ENCODE measurements around the gene PLXNA2.

PLXNA2 gene

DNA sequence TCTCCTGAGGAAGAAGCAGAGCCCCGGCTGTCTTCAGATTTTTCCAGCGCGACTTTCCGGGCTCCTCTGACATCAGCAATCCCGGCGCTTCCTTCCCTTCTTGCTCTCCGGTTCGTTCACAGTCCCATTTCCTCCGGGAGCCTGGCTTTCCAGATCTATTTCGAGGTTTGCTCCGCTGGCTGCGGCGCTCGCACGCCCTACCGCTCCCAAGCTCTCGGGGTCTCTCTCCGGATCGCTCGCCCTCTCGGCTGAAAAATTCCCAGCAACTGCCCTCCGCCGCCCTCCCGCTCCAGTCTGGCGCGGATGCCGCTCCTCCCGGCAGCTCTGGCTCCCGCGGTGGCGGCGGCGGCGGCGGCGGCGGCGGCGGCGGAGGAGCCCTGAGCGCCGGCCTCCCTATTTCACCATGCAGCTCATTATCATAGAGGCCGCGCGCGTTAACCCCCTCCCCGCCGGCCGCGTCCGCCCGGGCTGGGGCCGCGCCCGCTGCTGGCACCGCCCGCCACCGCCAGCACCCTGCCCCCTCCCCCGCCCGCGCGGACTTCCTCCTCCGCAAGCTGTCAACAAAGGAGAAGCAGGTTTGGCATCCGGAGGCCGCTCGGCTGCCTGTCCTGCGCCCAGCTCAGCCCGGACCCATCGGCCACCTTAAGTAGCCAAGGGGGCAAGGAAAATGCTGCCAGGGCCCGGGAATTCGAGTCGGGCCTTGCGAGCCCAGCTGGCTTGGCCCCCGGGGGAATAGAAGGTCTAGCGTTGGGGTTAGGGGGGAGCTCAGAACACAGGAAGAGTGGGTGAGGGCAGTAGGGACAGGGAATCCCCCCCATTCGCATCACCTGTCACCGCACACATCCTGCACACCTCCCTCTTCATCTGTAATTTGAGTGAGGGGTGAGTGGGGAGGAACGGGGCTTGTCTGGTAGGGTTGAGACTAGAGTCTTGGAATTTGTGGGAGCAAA lies at the start of gene PLXNA2:
Gene PLXNA2 (minus strand): TSS at position 418 of the 950 bp plus-strand sequence. CDS start 26,462 bp downstream, outside the sequence.
- DNase-seq: peak; percentile 46

DNA sequence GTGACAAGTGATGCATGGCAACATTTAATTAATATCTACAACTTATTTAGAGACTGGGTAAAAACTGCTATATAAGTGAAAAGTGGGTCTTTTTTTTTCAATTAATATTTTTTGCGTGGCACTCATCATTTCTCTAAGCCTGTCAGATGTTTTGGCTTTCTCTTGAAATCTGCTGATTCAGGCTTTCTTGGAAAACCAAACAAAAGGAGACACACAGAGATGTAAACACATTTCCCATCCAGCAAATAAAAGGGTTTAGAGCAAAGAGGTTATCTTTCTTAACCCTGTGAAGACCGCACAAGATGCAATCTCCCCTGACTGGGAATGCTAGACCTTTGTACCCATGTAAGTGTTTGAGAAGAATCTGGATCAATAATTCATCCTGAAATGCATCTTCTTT lies 48.7 kb upstream of the PLXNA2 start:
- DNase-seq: no peak

GRCh38 chr1:208291923-208292711 lies 47.9 kb upstream of the PLXNA2 start:
- no peak for DNase-seq

DNA sequence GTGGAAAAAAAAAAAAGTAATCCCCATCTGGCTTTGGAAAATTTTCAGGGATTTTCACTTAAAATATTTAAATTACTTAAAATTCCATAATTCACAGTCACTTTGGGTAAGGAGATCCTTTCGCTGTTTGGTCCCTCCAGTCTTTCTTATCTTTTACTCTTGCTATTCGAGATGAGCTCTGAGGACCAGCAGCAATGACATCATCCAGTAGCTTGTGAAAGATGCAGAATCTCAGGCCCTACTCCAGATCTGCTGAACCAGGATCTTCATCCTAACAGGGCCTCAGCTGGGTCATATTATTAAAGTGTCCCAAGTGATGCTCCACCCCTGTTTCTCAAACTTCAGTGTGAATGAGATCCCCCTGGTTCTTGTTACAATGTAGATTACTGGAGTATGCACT lies 46.9 kb upstream of the PLXNA2 start:
- DNase-seq: no peak

DNA sequence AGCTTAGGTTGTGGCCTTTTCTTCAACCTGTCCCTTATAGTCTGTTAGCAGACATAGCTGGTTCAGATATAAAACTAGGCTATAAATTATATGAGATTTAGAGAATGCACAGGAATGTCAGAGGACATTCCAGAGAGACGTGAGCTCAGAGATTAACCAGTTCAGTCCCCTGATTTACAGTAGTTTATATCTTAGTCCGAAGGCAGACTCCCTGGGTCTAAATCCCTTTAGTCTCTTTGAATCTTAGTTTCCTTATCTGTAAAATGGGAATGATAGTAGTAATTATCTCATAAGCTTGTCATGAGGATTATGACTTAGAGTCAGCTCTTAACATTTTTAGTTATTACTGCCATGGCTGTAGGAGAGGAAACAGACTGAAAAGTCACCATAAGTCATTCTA lies 45.5 kb upstream of the PLXNA2 start:
- DNase-seq: no peak

DNA sequence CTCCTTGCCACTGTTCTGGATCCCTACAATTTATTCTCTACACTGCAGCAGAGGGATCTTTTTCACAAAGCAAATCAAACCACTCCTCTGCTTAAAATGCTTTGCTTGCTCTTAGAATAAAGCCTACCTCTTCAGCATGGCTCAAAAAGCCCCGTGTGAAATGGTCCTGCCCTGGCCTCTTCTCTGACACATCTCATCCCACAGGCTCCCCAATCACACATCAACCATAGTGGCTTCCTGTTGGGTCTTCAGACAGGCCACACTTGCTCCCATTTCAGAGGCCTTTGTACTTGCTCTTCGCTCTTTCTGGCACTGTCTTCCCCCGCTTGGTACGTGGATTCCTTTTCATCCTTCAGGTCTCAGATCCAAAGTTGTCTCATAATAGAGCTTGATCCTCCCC lies 44.3 kb upstream of the PLXNA2 start:
- no peak for DNase-seq

DNA sequence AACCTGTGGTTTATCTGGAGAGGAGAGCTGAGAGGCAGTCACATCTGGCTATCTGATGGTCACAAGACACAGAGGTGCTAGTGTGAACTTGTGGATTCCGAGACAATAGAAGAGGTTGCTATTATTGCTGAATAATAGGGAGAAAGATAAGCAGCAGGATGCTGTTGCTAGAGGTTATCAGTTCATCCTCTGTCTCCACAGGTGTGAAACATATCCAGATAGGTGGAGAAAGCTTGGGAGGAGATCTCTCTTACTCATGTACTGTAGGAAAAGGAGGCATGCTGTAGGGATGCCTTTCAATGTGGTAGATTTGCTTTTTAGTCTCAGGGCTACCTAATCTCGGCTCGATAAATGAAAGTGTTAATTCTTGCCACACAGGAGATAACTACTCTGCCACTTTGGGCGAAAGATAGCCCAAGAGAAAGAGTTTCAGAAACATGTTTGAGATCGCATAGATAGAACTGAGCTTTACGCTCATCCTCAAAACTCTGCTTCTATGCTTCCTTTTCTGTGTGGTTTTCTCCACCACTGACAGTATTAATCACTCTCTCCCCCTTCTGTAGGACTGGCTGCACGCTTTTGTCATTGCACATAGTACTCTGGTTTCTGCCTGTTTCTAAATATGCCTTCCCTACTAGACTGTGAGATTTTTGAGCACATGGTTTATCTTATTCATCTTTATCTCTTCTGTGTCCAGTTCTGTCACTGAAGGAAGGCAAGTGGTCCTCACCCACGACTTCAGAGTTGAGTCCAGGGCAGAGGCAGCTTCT lies 36.7 kb upstream of the PLXNA2 start:
- no peak for DNase-seq

DNA sequence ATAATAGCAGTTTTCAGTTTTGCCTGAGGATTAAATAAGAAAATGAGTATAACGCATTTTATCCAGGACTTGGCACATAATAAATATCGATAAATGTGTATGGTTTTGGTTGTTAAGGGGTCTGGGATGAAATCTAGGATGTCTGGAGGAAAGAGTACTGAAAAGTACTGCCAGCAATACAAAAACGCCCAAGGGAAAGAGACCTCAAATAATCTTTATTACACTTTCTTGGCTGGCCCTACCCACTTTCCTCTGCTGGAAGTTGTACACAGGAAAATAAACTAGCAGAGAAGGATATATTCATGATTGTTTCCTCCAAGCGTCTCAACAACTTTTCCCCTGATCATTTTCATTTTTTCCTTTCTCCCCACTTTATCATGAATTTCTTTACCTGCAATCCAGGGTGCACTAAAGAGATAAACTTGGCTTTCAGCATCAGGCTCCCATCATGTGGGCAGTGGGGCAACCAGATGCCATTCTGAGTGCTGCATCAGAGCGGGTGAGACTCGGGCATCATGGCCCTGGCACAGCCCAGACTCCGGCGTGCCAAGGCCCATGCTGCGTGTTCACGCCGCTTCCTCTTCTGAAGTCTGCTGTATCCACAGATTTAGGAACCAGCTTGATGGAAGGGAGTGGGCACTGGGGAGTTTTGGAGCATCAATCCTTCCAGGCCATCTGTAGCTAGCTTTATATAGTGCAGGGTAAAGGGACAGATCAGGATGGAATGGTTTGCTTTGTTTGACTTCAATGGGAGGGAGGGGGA lies 35.8 kb upstream of the PLXNA2 start:
- no peak for DNase-seq

- no peak for DNase-seq
Observed at GRCh38 chr1:208278638-208279037, 34.5 kb upstream of the PLXNA2 start.

GRCh38 chr1:208276757-208277435 lies 32.7 kb upstream of the PLXNA2 start:
- DNase-seq: no peak

DNA sequence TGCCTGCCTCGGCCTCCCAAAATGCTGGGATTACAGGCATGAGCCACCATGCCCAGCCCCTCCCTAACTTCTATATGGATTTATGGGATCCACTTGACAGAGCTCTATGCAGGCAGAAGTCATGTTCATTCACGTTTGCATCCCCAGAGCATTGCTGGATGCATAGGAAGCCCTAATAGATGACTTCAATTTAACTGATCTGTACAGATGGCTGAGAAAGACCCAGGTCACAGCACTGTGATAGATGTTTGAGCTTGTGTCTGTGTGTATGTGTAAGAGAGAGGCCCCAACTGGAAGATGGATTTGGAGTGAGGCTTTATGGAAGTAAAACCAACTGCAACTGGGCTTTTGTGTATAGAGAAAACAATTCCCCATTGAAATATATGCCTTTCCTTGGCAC lies 30.9 kb upstream of the PLXNA2 start:
- DNase-seq: no peak

DNA sequence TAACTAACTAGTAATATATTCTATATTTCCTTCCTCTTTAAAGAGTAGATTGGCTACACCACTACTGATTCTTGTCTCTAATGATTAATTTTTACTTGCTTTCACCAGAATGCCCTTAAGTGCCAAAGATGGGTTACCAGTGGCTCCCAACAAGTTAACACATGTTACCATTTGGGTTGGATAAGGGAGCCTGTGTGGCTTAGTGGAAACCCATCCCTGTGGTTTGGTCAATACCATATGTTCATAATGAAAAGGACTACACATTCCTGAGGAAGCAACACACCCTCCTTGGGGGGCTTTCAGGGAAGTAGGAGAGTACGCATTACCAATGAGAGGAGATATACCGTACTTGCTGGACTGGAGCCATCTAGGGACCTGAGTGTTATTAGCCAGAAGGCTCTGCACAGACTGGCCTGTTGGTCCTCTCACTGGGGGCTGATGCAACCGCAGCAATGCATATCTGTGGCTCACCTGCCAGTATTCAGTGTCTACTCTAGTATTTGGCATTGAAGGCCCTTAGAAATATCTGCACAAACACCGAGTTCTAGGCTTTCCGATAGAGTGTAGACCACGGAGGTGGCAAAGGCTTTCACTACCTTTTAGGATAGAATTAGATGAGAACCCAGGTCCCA lies 29.3 kb upstream of the PLXNA2 start:
- DNase-seq: no peak

GRCh38 chr1:208272713-208273112 lies 28.5 kb upstream of the PLXNA2 start:
- DNase-seq: no peak

DNA sequence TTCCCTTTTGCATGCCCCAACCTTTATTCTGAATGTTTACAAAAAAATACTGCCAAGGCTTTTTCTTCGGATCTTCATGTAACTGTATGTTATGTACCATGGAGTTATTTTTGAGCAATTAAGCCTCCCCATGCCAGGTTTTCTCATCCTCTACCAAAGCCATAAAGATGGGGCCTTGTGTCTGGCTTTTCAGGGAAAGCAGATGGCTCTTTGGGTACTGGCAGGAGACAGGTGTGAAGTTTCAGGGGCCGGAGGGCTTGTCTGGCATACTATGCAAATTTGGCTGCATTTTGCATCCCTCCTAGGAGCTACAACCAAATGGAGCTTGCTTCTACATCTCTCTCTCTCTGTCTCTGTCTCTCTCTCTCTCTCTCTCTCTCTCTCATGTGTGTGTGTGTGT lies 28.1 kb upstream of the PLXNA2 start:
- no peak for DNase-seq

GRCh38 chr1:208271236-208271635 lies 27.1 kb upstream of the PLXNA2 start:
- DNase-seq: no peak

- no peak for DNase-seq
Observed at GRCh38 chr1:208270651-208271141, 26.5 kb upstream of the PLXNA2 start.

DNA sequence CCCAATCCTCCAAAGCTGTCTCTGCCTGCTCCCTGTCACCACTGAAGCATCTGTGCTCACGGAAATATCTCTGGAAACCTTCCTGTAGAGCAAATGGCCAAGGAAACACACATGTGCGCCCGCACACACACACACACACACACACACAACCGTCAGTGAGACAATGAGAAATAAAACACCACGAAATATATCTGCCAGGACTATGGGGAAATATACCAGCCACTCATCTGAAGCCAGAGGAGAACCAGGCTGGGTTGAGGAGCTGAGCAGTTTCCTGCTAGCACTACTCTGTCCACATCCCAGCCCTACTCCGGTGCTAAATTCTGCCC lies 25.1 kb upstream of the PLXNA2 start:
- no peak for DNase-seq

DNA sequence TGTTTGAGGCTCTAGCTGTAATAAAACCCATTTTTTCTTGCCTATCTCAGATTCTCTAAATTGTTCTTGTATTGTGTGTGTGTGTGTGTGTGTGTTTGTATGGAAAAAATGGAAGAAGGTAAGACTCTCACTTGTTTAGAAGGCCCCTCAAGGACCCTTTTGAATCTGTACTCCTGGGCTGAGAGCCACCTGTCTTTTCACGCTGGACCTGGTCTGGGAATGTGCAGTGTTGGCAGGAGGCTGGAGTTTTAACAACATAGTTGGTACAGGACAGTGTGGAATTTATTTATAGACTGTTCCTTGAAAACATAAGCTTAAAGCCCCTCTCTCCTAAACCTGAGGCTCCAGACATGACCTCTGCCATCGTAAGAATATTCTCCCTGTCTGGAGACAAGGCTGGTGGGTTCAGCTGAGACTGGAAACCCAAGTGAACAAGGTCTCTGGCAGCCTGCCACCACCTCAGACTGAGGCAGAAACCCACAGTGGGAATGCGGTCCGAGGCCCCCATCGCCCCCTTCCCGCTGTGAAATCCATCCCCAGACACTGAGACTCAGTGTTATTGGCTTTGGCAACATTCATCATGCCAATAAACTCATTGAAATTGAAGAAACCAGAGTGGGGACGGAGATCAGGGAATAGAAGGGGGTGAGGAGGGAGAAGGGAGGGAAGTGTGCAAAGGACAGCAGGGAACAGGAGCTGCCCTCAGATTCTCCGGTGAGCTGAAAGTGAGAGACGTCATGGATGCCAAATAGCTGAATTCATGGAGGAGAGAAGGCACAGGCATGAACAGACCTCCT lies 24.6 kb upstream of the PLXNA2 start:
- no peak for DNase-seq

DNA sequence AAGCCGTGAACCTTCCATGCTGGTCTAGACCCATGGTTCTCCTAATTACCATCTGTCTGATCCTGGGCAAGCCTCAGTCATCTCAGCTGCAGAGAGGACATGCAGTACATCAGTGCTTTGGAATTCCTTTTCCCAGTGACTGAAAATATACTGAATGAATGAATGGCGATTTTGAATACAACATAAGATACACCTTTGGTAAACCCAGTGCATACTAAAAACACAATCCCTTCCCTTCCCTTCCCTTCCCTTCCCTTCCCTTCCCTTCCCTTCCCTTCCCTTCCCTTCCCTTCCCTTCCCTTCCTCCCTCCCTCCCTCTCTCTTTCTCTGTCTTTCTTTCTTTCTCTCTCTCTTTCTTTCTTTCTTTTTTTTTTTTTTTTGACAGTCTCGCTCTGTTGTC lies 21.3 kb upstream of the PLXNA2 start:
- DNase-seq: no peak

GRCh38 chr1:208265122-208265469 lies 20.9 kb upstream of the PLXNA2 start:
- DNase-seq: no peak
